ENCODE data around the gene UGT1A7.

The UGT1A7 gene

DNA sequence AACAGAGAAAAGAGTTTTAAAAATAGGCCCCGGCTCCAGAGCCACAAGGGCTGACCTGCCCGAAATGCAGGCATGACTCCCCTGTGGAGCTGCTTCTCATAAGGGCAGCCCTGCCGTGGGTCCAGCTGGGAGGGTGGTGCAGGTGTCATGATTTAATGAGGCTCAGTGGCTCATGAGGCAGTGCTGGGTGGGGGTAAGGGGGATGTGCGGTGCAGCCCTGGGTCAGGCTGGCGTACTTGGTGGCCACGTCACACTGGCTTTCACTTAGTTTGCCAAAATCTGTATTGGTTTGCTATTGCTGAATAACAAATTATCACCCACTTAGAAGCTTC lies 139.0 kb downstream of the UGT1A7 start:
- Histone ChIP-seq H3K4me3 (ENCODE audit: low read depth, low read length) (no peak overlapping the region), H3K27ac (no peak overlapping the region), H3K27me3 (replicated peaks) (no peaks in the 10 kb centered on the region), H3K36me3 (replicated peaks) (no peaks in the 10 kb centered on the region)
- no peak for DNase-seq
- in situ Hi-C loops (cut with HindIII; ENCODE audit: low pct_ligation_motif_present, low sequenced_read_pairs), result no loop called here
- TF ChIP-seq, protein P1, sequence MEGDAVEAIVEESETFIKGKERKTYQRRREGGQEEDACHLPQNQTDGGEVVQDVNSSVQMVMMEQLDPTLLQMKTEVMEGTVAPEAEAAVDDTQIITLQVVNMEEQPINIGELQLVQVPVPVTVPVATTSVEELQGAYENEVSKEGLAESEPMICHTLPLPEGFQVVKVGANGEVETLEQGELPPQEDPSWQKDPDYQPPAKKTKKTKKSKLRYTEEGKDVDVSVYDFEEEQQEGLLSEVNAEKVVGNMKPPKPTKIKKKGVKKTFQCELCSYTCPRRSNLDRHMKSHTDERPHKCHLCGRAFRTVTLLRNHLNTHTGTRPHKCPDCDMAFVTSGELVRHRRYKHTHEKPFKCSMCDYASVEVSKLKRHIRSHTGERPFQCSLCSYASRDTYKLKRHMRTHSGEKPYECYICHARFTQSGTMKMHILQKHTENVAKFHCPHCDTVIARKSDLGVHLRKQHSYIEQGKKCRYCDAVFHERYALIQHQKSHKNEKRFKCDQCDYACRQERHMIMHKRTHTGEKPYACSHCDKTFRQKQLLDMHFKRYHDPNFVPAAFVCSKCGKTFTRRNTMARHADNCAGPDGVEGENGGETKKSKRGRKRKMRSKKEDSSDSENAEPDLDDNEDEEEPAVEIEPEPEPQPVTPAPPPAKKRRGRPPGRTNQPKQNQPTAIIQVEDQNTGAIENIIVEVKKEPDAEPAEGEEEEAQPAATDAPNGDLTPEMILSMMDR (IDR thresholded peaks at IDR 0.05; ENCODE audit: low read depth, low read length, missing control alignments), result no peak

DNA sequence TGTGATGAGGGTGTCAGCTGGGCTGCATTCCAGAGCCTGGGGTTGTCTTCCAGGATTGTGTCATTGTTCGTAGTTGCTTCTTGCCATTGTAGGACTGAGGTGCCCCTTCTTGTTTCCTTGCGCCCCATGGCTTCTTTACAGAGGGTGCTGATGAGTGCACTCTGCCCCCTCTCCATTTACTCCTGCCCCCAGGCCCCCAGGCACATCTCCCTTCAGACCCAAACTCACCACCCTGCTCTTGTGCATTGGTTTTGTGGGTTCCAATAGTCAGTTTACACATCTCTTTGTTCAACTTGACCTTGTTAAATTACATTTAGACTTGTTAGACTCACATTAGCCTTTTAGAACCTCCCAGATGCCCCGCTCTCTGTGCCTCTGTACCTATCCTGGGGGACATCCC lies 139.5 kb downstream of the UGT1A7 start:
- Histone ChIP-seq H3K36me3 (replicated peaks) (no peaks in the 10 kb centered on the region), H3K27me3 (replicated peaks) (no peaks in the 10 kb centered on the region), H3K27ac (no peak overlapping the region), H3K4me3 (ENCODE audit: low read depth, low read length) (no peak overlapping the region)
- no peak for DNase-seq
- in situ Hi-C loops (cut with HindIII; ENCODE audit: low pct_ligation_motif_present, low sequenced_read_pairs), result no loop called here
- TF ChIP-seq, protein P1 (IDR thresholded peaks at IDR 0.05; ENCODE audit: low read depth, low read length, missing control alignments), result no peak

DNA sequence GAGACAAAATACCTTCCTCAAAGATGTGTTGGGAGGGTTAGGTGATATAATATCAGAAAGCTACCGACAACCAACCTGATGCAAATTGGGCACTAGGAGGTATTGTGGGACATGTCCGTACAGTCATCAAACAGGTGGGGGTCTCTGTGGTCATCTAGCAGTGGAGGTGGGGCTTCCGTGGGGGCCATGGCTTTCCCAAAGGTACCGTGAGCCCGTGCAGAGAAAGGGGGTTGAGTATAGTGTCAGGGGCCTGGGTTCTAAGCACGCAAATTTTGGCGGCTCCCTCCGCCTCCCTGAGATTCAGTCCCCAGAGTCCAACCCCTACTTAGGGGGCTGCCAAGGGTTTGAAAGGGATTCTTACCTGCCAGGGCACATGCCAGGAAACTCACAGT lies 140.0 kb downstream of the UGT1A7 start:
- no peaks in the 10 kb centered on the region for H3K27me3 ChIP-seq (replicated peaks)
- no peak for DNase-seq
- no peak overlapping the region for H3K4me3 ChIP-seq (ENCODE audit: low read depth, low read length)
- in situ Hi-C loops (cut with HindIII; ENCODE audit: low pct_ligation_motif_present, low sequenced_read_pairs), result no loop called here
- TF ChIP-seq, protein P1 (IDR thresholded peaks at IDR 0.05; ENCODE audit: low read depth, low read length, missing control alignments), result no peak
- no peak overlapping the region for H3K27ac ChIP-seq
- H3K36me3 ChIP-seq (replicated peaks), result no peaks in the 10 kb centered on the region

DNA sequence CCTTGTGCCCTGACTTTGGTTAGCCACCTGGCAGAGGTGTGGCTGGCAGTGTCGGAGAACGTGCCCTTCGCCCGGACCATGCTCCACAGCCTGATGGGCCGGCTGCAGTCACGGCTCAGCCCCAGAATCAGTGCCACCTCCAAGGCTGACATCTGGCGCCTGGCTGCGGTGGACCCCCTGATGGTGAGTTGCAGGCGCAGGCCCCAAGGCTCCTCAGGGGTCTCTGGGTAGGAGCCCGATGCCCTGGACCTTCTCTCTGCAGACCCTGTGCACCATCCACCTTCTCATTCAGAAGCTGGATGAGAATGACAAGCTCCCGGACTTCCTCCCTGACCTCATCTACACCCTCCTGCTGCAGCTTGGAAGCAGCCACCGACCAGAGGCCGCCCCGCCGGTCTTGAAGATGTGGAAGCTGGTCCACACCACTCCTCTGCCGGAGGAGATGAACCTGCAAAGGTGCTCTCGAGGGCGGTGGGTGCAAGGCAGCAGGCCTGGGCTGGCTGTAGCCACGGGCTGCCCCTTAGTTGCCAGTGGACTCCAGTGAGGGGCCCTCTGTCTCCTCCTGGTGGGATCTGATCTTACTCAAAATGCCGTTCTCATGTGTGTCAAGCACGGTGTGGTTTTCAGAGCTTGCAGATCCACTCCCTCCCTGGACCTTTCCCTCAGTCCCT lies 140.5 kb downstream of the UGT1A7 start:
- no peak overlapping the region for H3K27ac ChIP-seq

More for the DNA sequence above, 140.5 kb downstream of the UGT1A7 start:
- no peak for DNase-seq
- TF ChIP-seq, protein P1 (IDR thresholded peaks at IDR 0.05; ENCODE audit: low read depth, low read length, missing control alignments), result no peak
- Histone ChIP-seq H3K36me3 (replicated peaks) (no peaks in the 10 kb centered on the region), H3K4me3 (ENCODE audit: low read depth, low read length) (no peak overlapping the region), H3K27me3 (replicated peaks) (no peaks in the 10 kb centered on the region)
- in situ Hi-C loops (cut with HindIII; ENCODE audit: low pct_ligation_motif_present, low sequenced_read_pairs), result no loop called here
